Endothelial cell of umbilical vein (primary cell): ENCODE results near the gene THSD4. TPM values are rescaled to one million over a fixed set of nuclear protein-coding genes. Genes with fewer than 3 reads are reported as not detected.

Source experiments
- BruUV-seq: library from RNA; stranded (reverse); fragments of 400-500 nt; replicated peaks from 2 replicates; lab custom pipeline; 2021; lab: Mats Ljungman, UMichigan
- CTCF ChIA-PET: fragments of 300-600, 350-600 bp; sonication (Branson Sonifier 250); formaldehyde crosslinking; loops from one replicate; lab custom pipeline; 2021; ENCODE audit warnings: antibody characterized with exemption, inconsistent platforms; lab: Charles Lee
- POLR2A ChIA-PET: fragments of 300-600, 350-600 bp; sonication (Branson Sonifier 250); formaldehyde crosslinking; loops from one replicate; lab custom pipeline; 2021; ENCODE audit warnings: antibody characterized with exemption, inconsistent platforms; lab: Charles Lee
- DNase-seq: peaks from one replicate; pipeline ENCODE4 v3.0.0-alpha.2; 2011; ENCODE audit warnings: low read depth, low spot score
- FAIRE-seq: peaks from 2 replicates; lab custom pipeline; 2011; peaks lifted over from hg19 to GRCh38; lab: Jason Lieb, UNC
- H2AFZ ChIP-seq: 2 replicates; pipeline ENCODE4 v1.6.0; 2012; ENCODE audit warnings: low read depth, low read length, control low read depth, inconsistent platforms
- H3K27ac ChIP-seq: 2 replicates; pipeline ENCODE4 v1.5.1; 2011; ENCODE audit warnings: low read depth, mild to moderate bottlenecking, control low read depth, low read length, moderate library complexity; ENCODE audit not compliant: insufficient read depth
- H3K27me3 ChIP-seq, 2 experiments: 2 replicates each; pipeline versions ENCODE4 v1.6.0 to v1.6.1; 2011; ENCODE audit warnings: low read length in 2 of 2, mixed read lengths in 1 of 2; ENCODE audit not compliant: control insufficient read depth in 2 of 2, insufficient read depth in 2 of 2
- H3K36me3 ChIP-seq, 2 experiments: 2 replicates in 1 of 2; 3 replicates in 1 of 2; pipeline ENCODE4 v1.5.1; 2011; ENCODE audit warnings: low read length in 2 of 2, mild to moderate bottlenecking in 1 of 2, moderate library complexity in 1 of 2; ENCODE audit not compliant: control insufficient read depth in 2 of 2, insufficient read depth in 2 of 2; ENCODE audit errors: extremely low read depth in 1 of 2
- H3K4me1 ChIP-seq: 3 replicates; pipeline ENCODE4 v1.5.1; 2011; ENCODE audit warnings: mild to moderate bottlenecking, low read length; ENCODE audit not compliant: control insufficient read depth, insufficient read depth; ENCODE audit errors: extremely low read depth
- H3K4me2 ChIP-seq: 2 replicates; pipeline ENCODE4 v1.6.1; 2011; ENCODE audit warnings: low read length, control low read depth, mixed read lengths; ENCODE audit not compliant: insufficient read depth
- H3K4me3 ChIP-seq, 3 experiments: fragments of 200-600 bp in 1 of 3; sonication (generic), shearing (Covaris generic) in 1 of 3; replicated peaks in 1 of 3; 2 replicates each; pipeline ENCODE4 v1.5.1; 2011 to 2016; ENCODE audit warnings: control low read depth in 3 of 3, low read length in 3 of 3, mild to moderate bottlenecking in 2 of 3, inconsistent platforms in 1 of 3, low read depth in 1 of 3, moderate library complexity in 1 of 3; ENCODE audit not compliant: insufficient read depth in 1 of 3
- H3K79me2 ChIP-seq: 2 replicates; pipeline ENCODE4 v1.6.0; 2012; ENCODE audit warnings: low read length, inconsistent platforms; ENCODE audit not compliant: control insufficient read depth, insufficient read depth
- H3K9ac ChIP-seq: replicated peaks from 2 replicates; pipeline ENCODE3; 2011; ENCODE audit warnings: low read length, control low read depth; ENCODE audit not compliant: insufficient read depth; ENCODE audit errors: extremely low read depth
- H3K9me1 ChIP-seq: replicated peaks from 3 replicates; pipeline ENCODE4 v1.6.0; 2011; ENCODE audit warnings: mild to moderate bottlenecking, low read length; ENCODE audit not compliant: control insufficient read depth, insufficient read depth; ENCODE audit errors: extremely low read depth
- H3K9me3 ChIP-seq: replicated peaks from 2 replicates; pipeline ENCODE4 v1.5.1; 2012; ENCODE audit warnings: low read length, inconsistent platforms; ENCODE audit not compliant: control insufficient read depth, insufficient read depth
- H4K20me1 ChIP-seq: replicated peaks from 2 replicates; pipeline ENCODE3; 2011; ENCODE audit warnings: mild to moderate bottlenecking, low read length; ENCODE audit not compliant: control insufficient read depth, insufficient read depth; ENCODE audit errors: extremely low read depth
- CTCF ChIP-seq, 2 donors: IDR thresholded peaks; 1 replicate in 1 of 2; 2 replicates in 1 of 2; pipeline ENCODE4 v1.5.1; 2011; ENCODE audit warnings: low read length in 2 of 2, mild to moderate bottlenecking in 2 of 2, moderate library complexity in 2 of 2, control low read depth in 1 of 2, inconsistent platforms in 1 of 2, low read depth in 1 of 2; ENCODE audit not compliant: insufficient read depth in 1 of 2; ENCODE audit errors: extremely low read depth in 1 of 2
- EZH2 ChIP-seq: IDR thresholded peaks from 2 replicates; pipeline ENCODE4 v1.6.1; 2012; ENCODE audit warnings: borderline replicate concordance, low read depth, mild to moderate bottlenecking, moderate library complexity, low read length, inconsistent platforms; ENCODE audit not compliant: severe bottlenecking
- FOS ChIP-seq: IDR thresholded peaks from 2 replicates; pipeline ENCODE4 v1.6.1; 2011; ENCODE audit warnings: mild to moderate bottlenecking, low read length, moderate library complexity, borderline replicate concordance; ENCODE audit not compliant: insufficient read depth
- GATA2 ChIP-seq: IDR thresholded peaks from 2 replicates; pipeline ENCODE4 v1.7.0; 2011; ENCODE audit warnings: low read depth, mild to moderate bottlenecking, moderate library complexity, mixed read lengths, low read length; ENCODE audit not compliant: insufficient read length, insufficient read depth
- JUN ChIP-seq: IDR thresholded peaks from 2 replicates; pipeline ENCODE4 v1.6.1; 2011; ENCODE audit warnings: borderline replicate concordance, low read depth; ENCODE audit not compliant: insufficient read length, insufficient read depth
- MAX ChIP-seq: IDR thresholded peaks from 2 replicates; pipeline ENCODE4 v1.6.1; 2011; ENCODE audit not compliant: insufficient read depth, insufficient read length
- MYC ChIP-seq: IDR thresholded peaks from one replicate; pipeline ENCODE4 v1.6.1; 2011; ENCODE audit warnings: mild to moderate bottlenecking, low read depth, low read length
- POLR2A ChIP-seq: IDR thresholded peaks from 2 replicates; pipeline ENCODE4 v1.6.1; 2012; ENCODE audit warnings: low read depth, mild to moderate bottlenecking, control low read depth, low read length
- POLR2AphosphoS5 ChIP-seq: IDR thresholded peaks from 2 replicates; pipeline ENCODE4 v1.6.1; 2012; ENCODE audit warnings: low read depth, mild to moderate bottlenecking, control low read depth, low read length, moderate library complexity; ENCODE audit not compliant: insufficient read depth
- dilution Hi-C: fragments of 300-500 bp; cut with MboI; formaldehyde crosslinking; loops from one replicate; pipeline ENCODE4 v1.15.0; 2019; ENCODE audit warnings: low sequenced_read_pairs; ENCODE audit not compliant: extremely low pct_ligation_motif_present
- intact Hi-C: fragments of 100-400 bp; cut with micrococcal nuclease; formaldehyde crosslinking; loops from one replicate; pipeline ENCODE4 v1.10.0; 2022
- polyA plus RNA-seq, 4 experiments: library from polyadenylated mRNA; depleted of rRNA in 3 of 4; stranded (reverse) in 3 of 4; unstranded in 1 of 4; fragments of >200 nt; gene quantifications; 2 replicates each; pipeline versions ENCODE4 v1.2.1 to v1.2.3, GENCODE V29; 2011 to 2012; ENCODE audit warnings: missing spikeins in 1 of 4
- total RNA-seq: library from RNA; stranded (reverse); gene quantifications from 2 replicates; pipeline ENCODE4 v1.2.3, GENCODE V29; 2021

THSD4 gene
- total and polyA plus RNA-seq, 2 donors (not counting 3 experiments of a cell fraction or from before 2014, with no cell fraction given) = 9.9 to 25.4 TPM

GRCh38 chr15:71658036-71658435 is 542.8 kb downstream of the THSD4 start:
- Histone ChIP-seq H3K36me3 (no peaks in the 10 kb centered on the region), H3K27ac (no peak overlapping the region), H3K4me2 (no peak overlapping the region), H3K9me3 (no peaks in the 10 kb centered on the region), H4K20me1 (no peaks in the 10 kb centered on the region), H3K27me3 (no peaks in the 10 kb centered on the region), H3K4me3 (no peak overlapping the region), H3K79me2 (no peaks in the 10 kb centered on the region), H3K4me1 (peaks cover 22% of the 10 kb centered on the region), H2AFZ (no peak overlapping the region), H3K9ac (no peak overlapping the region), H3K9me1 (no peaks in the 10 kb centered on the region)
- TF ChIP-seq POLR2A = no peak
- TF ChIP-seq POLR2AphosphoS5 = no peak
- TF ChIP-seq CTCF (IDR thresholded peaks at IDR 0.05; ENCODE audit: extremely low read depth in 1 of 2, insufficient read depth in 1 of 2, low read depth in 1 of 2, low read length in 2 of 2) = no peak
- no peak for TF ChIP-seq EZH2
- no peak for TF ChIP-seq MAX
- no peak for TF ChIP-seq MYC
- TF ChIP-seq JUN = no peak
- TF ChIP-seq GATA2 = no peak
- TF ChIP-seq FOS = no peak
- FAIRE-seq (no peak), DNase-seq (no peak)
- dilution Hi-C loops = no loop called here
- CTCF ChIA-PET = no interaction called here
- POLR2A ChIA-PET = no interaction called here
- no TSS peak for BruUV-seq
- intact Hi-C loops = no loop called here
